ENCODE results near the gene ADGRD1.

The ADGRD1 gene

DNA sequence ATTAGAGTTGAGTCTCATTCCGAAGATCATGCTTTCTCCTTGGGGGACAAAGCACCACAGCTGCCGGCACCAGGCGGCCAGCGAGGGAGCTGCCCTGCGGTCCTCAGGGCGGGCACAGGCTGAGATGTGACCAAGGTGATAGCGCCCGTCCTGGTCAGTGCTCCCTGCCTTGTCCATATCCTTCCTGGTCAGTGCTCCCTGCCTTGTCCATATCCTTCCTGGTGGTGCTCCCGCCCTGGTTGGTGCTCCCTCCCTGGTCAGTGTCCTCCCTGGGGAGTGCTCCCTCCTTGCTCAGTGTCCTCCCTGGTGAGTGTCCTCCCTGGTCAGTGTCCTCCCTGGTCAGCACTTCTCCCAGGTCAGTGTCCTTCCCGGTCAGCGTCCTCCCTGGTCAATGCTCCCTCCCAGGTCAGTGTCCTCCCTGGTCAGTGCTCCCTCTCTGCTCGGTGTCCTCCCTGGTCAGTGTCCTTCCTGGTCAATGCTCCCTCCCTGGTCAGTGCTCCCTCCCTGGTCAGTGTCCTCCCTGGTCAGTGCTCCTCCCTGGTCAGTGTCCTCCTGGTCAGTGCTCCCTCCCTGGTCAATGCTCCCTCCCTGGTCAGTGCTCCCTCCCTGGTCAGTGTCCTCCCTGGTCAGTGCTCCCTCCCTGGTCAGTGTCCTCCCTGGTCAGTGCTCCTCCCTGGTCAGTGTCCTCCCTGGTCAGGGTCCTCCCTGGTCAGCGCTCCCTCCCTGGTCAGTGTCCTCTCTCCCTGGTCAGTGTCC, 92.2 kb downstream of the ADGRD1 start:
- DNase-seq: no peak

- DNase-seq: no peak
Measured at GRCh38 chr12:131046813-131047788, 93.4 kb downstream of the ADGRD1 start.

- DNase-seq: no peak
Measured at GRCh38 chr12:131047789-131048610, 94.3 kb downstream of the ADGRD1 start.

DNA sequence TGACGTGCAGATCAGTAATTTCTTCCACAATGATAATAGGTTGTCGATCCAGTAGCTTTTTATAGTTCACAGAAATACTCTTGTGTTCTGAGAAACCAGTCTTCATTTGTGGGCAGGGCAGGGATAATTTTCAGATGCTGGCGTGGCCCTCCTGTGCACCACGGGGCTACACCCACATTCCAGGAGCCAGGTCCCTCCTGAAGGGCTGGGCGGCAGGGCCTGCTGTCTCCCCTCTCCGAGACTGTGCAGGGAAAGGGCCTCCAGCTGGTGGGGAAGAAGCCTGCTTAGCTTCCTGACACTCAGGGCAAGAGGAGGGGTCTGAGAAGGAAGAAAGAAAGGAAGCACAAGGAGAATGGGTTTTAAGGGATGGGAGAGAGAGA, 94.9 kb downstream of the ADGRD1 start:
- DNase-seq: no peak

DNA sequence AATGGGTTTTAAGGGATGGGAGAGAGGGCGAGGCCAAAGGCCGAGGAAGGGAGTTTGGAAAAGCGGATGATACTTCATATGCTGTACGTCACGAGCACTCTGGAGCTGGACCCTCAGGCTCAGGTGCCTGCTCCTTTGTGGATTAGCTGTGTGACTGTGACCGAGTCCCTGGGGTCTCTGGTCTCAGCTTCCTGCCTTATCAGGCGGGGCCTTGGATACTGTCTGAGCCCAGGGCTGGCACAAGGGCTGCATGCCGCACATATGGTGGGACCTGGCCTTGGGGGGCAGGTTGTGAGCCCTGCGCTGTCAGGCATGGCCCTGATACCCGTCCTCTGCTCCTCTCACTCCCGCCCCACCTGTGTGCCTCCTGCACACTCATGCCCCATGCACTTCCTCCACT, 95.3 kb downstream of the ADGRD1 start:
- DNase-seq: no peak

DNA sequence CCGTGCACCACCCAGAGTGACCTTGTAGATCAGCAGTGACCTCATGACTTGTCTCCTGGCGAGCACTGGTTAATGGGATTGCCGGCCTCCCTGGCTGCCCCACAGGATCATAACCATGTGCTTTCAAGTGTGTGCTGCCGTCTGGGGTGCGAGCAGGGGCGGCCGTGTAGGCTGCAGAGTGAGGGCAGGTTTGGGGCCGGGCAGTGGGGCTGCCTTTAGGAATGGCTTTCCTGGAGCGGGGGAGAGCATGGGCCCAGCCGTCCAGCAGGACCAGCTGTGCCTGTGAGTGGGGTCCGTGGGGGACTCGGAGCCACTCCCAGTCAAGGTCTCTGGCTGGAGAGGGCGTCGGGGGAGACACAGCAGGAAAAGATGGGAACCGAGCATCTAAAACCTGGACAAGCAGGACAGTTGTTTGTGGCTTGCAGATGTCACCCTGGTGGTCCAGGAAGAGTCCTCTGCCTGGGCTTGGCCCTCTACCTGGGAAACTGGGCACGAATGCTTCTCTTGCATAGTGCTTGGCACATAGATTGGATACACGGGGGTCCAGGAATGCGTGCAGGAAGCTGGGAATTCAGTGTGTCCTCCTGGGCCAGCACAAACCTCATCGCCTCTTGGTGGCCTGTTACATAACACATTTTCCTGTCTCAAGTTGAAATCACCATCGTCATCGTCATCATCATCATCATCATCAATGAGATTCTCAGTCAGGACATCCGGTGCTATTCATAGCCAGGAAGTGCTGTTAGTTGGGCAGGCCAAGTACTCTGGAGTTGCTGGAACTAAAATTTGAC, 96.0 kb downstream of the ADGRD1 start:
- no peak for DNase-seq

DNA sequence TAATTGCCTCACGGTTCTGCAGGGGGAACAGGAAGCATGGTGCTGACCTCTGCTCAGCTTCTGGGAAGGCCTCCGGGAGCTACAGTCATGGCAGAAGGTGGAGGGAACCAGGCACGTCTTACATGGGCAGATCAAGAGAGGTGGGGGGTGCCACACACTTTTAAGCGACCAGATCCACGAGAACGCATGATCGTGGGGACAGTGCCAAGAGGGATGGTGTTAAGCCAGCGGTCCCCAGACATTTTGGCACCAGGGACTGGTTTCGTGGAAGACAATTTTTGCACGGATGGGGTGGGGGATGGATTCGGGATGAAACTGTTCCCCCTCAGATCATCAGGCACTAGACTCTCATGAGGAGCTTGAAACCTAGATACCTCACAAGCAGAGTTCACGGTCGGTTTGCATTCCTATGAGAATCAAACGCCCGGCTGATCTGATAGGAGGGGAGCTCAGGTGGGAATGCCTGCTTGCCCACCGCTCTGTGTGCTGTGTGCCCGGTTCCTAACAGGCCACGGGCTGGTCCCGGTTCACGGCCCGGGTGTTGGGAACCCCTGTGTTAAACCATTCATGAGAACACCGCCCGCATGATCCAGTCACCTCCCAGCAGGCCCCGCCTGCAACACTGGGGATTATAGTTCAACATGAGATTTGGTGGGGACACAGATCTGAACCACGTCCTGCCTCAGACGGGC, 96.9 kb downstream of the ADGRD1 start:
- no peak for DNase-seq

GRCh38 chr12:131051155-131051473, 97.4 kb downstream of the ADGRD1 start:
- no peak for DNase-seq

GRCh38 chr12:131052063-131052781, 98.5 kb downstream of the ADGRD1 start:
- no peak for DNase-seq

GRCh38 chr12:131052929-131053328, 99.2 kb downstream of the ADGRD1 start:
- DNase-seq: no peak

DNA sequence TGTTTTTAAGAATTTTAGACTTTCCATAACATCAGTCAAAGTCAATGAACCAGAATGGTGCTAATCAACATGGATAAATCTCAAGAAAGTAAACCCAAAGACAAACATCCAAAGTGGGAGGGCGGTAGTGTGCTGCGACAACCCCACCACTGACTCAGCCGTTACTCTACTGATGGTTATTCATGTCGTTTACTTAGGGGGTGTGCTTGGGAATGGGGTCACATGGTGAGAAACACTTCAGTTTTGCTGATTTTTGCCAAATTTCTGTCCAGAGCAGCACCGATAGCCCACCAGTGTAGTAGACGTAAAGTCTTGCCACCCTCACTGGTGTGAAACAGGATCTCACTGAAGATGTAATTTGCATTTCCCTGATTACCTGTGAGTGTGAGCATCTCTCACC, 99.9 kb downstream of the ADGRD1 start:
- DNase-seq: no peak

- no peak for DNase-seq
Measured at GRCh38 chr12:131054345-131055092, 100.8 kb downstream of the ADGRD1 start.

GRCh38 chr12:131055093-131055465, 101.4 kb downstream of the ADGRD1 start:
- DNase-seq: no peak

GRCh38 chr12:131055596-131056233, 102.0 kb downstream of the ADGRD1 start:
- no peak for DNase-seq

DNA sequence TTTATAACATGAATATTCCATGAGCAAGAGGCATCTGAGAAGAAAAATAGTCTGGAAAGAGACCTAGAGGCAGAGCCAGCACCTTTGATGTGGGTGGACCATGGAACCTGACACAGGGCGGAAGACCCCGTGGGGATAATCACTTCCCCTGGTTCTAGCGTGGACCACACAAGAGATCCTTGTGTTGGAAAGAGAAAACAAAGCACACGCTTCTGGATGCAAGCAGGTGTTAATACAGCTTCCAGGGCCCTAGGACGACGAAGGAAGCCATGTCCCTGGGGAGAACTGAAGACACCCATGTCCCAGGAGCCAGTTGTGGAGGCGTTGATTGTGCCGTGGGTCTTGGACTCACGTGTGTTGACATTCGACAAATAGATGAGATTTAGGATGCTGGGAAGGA, 102.9 kb downstream of the ADGRD1 start:
- no peak for DNase-seq

- DNase-seq: no peak
Measured at GRCh38 chr12:131057211-131057721, 103.6 kb downstream of the ADGRD1 start.

- no peak for DNase-seq
Measured at GRCh38 chr12:131057722-131058515, 104.2 kb downstream of the ADGRD1 start.

- DNase-seq: no peak
Measured at GRCh38 chr12:131058700-131059099, 105.0 kb downstream of the ADGRD1 start.
